Mucosa of gallbladder (tissue), 1 donor: Measurements from ENCODE around the gene TEX101. TPM values are rescaled to one million over a fixed set of nuclear protein-coding genes. Genes with fewer than 3 reads are reported as not detected.
"Not testable (repeated sequence)": the region's sequence is repeated elsewhere in the genome, so short reads cannot be mapped to it uniquely, and the experiment has no call there.

ENCODE experiments used
- DNase-seq: peaks from one replicate; pipeline ENCODE4 v3.0.0-alpha.2; 2020; ENCODE audit warnings: low spot score
- total RNA-seq: library from RNA; stranded (reverse); gene quantifications from one replicate; pipeline ENCODE4 v1.2.1, GENCODE V29; 2021
- donor health status: DM: no; HTN: no; CAD: no.

TEX101 gene
- total RNA-seq = not detected

DNA sequence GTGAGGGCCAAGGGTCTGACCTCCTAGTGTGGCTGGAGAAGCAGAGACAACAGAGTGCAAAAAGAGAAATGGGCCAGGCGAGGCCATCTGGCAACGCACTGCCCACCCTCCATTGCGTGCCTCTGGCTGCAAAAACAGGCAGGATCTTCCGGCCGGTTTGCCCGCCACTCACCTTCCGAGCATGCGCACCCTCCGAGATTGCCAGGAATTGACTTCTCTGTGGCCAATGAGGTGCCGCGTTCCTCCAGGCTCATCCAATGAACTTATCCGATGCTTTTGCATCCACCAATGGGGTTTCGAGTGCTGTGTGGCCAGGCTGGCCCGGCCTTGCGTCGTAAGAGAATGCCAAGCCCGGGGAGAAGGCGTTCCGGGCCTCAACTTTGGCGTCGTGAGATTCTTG is at the start of gene TEX101:
TSS of gene TEX101 (plus strand) at position 337 of the 400 bp plus-strand sequence. CDS start 1,030 bp downstream, outside the sequence.
- DNase-seq = no peak

DNA sequence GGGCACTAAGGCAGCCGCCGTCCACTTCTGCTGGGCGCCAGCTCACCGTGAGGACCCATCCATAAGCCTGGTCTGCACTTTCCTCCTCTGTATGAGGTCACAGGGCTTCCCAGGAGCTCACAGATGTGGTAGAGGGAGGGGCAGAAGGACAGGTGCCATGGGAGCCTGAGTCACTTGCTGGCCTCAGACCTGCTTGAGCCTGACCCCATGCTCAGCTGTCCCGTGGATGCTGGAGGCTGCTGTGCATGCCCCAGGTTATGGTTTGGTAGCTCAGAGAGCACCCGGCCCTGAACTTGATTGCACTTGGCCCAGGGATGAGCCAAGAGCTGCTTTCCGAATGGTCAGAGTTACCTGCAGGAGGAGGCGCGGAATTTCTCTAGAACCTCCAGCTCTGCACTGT is 49.0 kb upstream of the TEX101 start:
- not testable (repeated sequence) for DNase-seq

GRCh38 chr19:43367822-43368221 is 46.9 kb upstream of the TEX101 start:
- no peak for DNase-seq

- not testable (repeated sequence) for DNase-seq
These were observed 45.8 kb upstream of the TEX101 start for GRCh38 chr19:43368897-43369296.

DNA sequence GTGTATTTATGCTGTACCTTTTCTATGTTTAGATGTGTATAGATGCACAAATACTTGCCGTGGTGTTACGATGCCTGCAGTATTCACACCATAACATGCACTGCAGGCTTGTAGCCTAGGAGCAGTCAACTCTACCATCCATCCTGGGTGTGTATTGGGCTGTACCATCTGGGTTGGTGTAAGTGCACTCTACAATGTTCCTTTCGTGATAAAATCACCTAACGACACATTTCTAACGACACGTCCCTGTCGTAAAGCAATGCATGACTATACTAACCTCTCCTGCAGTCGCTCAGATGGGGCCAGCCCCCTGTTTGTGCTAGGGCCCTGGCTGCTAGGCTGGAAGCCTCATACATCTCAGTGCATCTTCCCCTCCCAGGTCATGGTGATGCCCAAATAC is 42.8 kb upstream of the TEX101 start:
- no peak for DNase-seq

DNA sequence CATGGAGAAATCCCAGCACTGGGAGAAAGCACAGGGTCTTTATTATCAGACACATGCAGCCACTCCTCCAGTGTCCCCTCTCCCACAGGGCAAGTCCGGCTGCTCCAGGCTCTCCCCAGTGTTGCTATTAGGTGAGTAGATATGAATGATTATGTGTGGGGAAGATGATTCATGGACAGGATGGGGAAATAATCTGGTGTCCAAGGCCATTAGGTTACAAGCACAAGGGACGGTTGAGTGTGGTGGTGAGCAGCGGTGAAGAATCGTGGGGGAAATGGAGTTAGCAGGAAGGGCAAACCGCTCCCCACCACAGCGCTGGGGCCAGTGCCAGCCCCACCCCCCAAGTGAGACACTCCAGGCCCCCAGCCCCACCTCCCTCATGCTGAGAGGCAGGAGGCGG is 42.2 kb upstream of the TEX101 start:
- no peak for DNase-seq

GRCh38 chr19:43377624-43378023 is 37.1 kb upstream of the TEX101 start:
- not testable (repeated sequence) for DNase-seq

GRCh38 chr19:43380008-43380407 is 34.7 kb upstream of the TEX101 start:
- no peak for DNase-seq

DNA sequence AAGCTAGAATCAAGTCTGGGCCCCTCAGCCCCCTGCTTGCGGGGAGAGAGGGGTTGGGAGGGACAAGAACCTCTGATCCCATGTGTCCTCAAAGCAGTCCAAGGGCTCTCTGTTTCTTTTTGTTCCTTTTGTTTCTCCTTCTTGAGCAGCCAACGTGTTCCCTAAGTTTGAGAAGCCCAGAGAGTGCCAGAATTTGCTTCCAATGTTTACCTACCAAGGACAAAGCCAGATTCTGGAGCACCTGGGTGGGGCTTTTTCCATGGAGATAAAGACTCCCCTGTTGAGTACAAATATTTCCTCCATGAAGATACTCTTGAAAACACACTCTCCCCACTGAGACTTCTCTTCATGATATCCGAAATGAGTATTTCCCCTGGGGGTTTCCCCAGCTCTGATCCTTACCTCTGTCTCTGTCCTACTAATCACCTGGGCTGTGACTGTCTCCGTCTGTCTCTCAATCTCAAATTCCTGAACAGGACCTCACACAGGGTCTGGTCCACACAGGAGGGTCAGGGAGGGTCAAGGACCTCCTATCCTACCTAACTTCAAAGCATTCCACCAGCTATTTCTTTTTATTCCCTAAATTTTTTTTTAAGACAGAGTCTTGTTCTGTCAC is 33.8 kb upstream of the TEX101 start:
- no peak for DNase-seq

GRCh38 chr19:43382586-43383216 is 32.0 kb upstream of the TEX101 start:
- DNase-seq = not testable (repeated sequence)

DNA sequence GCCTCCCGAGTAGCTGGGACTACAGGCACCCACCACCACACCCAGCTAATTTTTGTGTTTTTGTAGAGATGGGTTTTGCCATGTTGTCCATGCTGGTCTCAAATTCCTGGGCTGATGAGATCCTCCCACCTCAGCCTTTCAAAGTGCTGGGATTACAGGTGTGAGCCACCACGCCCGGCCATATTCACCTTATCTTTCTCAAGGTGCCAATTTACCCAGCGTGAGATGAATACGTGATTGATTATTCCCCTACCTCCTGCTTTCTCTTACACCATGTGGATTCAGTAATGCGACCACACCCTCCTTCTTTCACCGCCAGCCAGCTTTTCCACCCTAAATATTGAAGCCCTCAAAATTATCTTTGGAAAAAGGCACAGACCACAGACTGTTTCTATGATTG is 31.4 kb upstream of the TEX101 start:
- DNase-seq = not testable (repeated sequence)

DNA sequence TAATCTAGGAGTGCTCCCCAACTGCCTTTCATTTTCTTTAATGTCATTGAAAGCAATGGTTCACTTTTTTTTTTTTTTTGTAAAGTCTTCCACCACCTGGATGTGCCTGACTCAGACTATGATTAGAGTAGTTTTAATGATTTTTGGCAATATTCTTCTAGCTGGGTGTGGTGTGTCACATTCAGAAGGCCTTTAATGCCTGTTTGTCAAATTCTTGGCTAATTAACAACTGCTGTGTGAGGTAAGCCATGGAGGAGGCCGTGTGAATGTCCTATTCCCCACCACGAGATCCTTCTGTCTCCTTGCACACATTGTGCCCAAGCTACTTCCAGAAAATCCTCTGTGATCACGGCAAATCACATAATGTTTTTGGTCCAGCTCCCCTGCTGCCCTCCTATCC is 30.9 kb upstream of the TEX101 start:
- DNase-seq = not testable (repeated sequence)

DNA sequence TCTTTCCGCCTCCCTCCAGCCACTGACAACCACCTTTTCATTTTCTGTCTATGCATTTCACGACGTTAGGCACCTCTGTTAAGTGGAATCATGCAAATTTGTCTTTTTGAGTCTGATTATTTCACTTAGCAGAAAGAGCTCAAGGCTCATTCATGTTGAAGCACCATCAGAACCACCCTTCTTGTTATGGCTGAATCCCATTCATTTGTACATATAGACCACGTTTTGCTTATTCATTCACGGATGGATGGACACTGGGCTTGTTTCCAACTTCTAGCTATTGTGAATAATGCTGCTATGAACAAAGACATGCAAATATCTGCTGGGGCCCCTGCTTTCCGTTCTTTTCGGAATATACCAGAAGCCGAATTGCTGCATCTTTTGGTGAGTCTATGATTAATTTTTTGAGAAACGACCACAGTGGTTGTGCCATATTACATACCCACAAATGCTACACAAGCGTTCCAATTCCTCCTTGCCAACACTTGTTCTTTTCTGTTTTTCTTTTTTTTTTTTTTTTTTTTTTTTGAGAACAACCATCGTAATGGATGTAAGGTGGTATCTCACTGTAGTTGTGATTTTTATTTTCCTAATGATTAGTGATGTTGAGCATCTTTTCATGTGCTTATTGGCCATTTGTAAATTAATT is 23.7 kb upstream of the TEX101 start:
- not testable (repeated sequence) for DNase-seq

- not testable (repeated sequence) for DNase-seq
These were observed 23.1 kb upstream of the TEX101 start for GRCh38 chr19:43391552-43391935.

GRCh38 chr19:43393501-43393900 is 21.2 kb upstream of the TEX101 start:
- not testable (repeated sequence) for DNase-seq

- no peak for DNase-seq
These were observed 19.1 kb upstream of the TEX101 start for GRCh38 chr19:43395561-43395960.

- DNase-seq = no peak
These were observed 8.4 kb upstream of the TEX101 start for GRCh38 chr19:43406297-43406696.

GRCh38 chr19:43407416-43408005 is 7.2 kb upstream of the TEX101 start:
- no peak for DNase-seq

GRCh38 chr19:43408043-43408442 is 6.6 kb upstream of the TEX101 start:
- no peak for DNase-seq

- no peak for DNase-seq
These were observed 5.3 kb upstream of the TEX101 start for GRCh38 chr19:43409415-43409814.

DNA sequence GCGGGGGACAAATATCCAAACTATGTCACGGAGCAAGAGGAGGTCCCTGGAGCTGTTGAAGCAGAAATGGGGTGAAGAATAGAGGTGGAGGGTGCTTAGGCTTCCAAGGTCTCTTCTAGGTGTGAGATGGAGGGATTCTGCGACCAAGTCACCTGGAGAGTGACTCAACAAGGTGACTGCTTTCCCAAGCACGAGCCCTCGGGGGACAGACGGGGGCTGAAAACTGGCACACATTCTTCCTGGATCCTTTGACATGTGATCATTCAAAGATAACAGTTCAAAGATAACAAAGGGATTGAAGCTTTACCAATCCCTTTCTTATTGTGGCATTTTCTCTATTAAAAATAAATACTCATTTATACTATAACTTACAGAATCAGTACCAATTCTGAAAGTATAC is 2.2 kb upstream of the TEX101 start:
- DNase-seq = no peak

GRCh38 chr19:43416951-43417623 is 2.4 kb downstream of the TEX101 start:
- DNase-seq = no peak
